Stomach (tissue), 19 donors: ENCODE results near the gene DIAPH2. TPM values are rescaled to one million over a fixed set of nuclear protein-coding genes. Genes with fewer than 3 reads are reported as not detected.

Experiments
- DNase-seq, 2 donors: peaks; one replicate each; pipeline versions ENCODE4 v3.0.0 to v3.0.0-alpha.2; 2013 to 2019
- H3K27ac ChIP-seq, 5 donors: fragments of 200-600 bp in 4 of 5; sonication (generic) in 4 of 5; one replicate each; pipeline ENCODE4 v1.5.1; 2013 to 2019; ENCODE audit warnings: mild to moderate bottlenecking in 1 of 5, moderate library complexity in 1 of 5
- H3K27me3 ChIP-seq, 3 donors: fragments of 200-600 bp; sonication (generic); one replicate each; pipeline ENCODE4 v1.5.1; 2017 to 2019; ENCODE audit warnings: mixed run types in 1 of 3
- H3K36me3 ChIP-seq, 4 donors: fragments of 200-600 bp; sonication (generic); 1 replicate in 3 of 4; 2 replicates in 1 of 4; pipeline ENCODE4 v1.5.1; 2016 to 2019
- H3K4me1 ChIP-seq, 4 donors: fragments of 200-600 bp; sonication (generic); one replicate each; pipeline ENCODE4 v1.5.1; 2016 to 2019
- H3K4me3 ChIP-seq, 4 donors: fragments of 200-600 bp; sonication (generic) in 3 of 4; one replicate each; pipeline ENCODE4 v1.5.1; 2016 to 2019; ENCODE audit warnings: mild to moderate bottlenecking in 1 of 4
- H3K9me3 ChIP-seq, 4 donors: fragments of 200-600 bp; sonication (generic); one replicate each; pipeline ENCODE4 v1.5.1; 2016 to 2019
- CTCF ChIP-seq, 7 experiments: fragments of 450-650 bp in 4 of 7; fragments of 200-600 bp in 3 of 7; sonication (generic) in 3 of 7; IDR thresholded peaks; one replicate each; pipeline ENCODE4 v1.5.1; 2016 to 2019; ENCODE audit warnings: antibody characterized with exemption in 7 of 7, control low read depth in 2 of 7, mild to moderate bottlenecking in 1 of 7
- EP300 ChIP-seq: sonication (generic); formaldehyde crosslinking; IDR thresholded peaks from one replicate; pipeline ENCODE4 v1.6.1; 2017; ENCODE audit warnings: antibody characterized with exemption
- POLR2A ChIP-seq, 4 donors: fragments of 450-650 bp; IDR thresholded peaks; one replicate each; pipeline ENCODE4 v1.6.1; 2016; ENCODE audit warnings: antibody characterized with exemption in 4 of 4, control low read depth in 2 of 4, mild to moderate bottlenecking in 1 of 4, moderate library complexity in 1 of 4
- POLR2AphosphoS5 ChIP-seq, 3 donors: sonication (generic); formaldehyde crosslinking; IDR thresholded peaks; one replicate each; pipeline ENCODE4 v1.6.1; 2016; ENCODE audit warnings: antibody characterized with exemption in 3 of 3
- WGBS, 5 donors: extraction: QIAGEN DNeasy Blood & Tissue Kit in 3 of 5; methylation state at CpG; one replicate each; pipeline versions ENCODE4 v1.1.5 to v1.1.7; 2013 to 2018; 5-methylcytosine and 5-hydroxymethylcytosine counted together
- intact Hi-C: fragments of 100-400 bp; cut with DNase I; formaldehyde crosslinking; loops from one replicate; pipeline ENCODE4 v1.15.1; 2023; ENCODE audit warnings: low total_unique reads
- long read RNA-seq, 10 donors: transcript quantifications; one replicate each; lab custom pipeline, GENCODE V29; 2026
- polyA plus RNA-seq, 3 donors: library from polyadenylated mRNA; stranded (reverse); fragments of 200-250 nt; gene quantifications; one replicate each; pipeline ENCODE4 v1.2.3, GENCODE V29; 2013
- total RNA-seq, 5 donors: library from RNA; depleted of rRNA; stranded (reverse); fragments of >200 nt; gene quantifications; one replicate each; pipeline versions ENCODE4 v1.1.0 to v1.2.3, GENCODE V29; 2014 to 2016
- donor health status: healthy with polysubstance abuse.
- donor health status: Bipolar disorder and iron deficiency.
- donor health status: healthy.

DIAPH2 gene
- total RNA-seq (10 to 100 TPM; 22.9 to 52.5 (median 35.5) TPM), polyA plus RNA-seq (1 to 10 TPM; 5.2 to 8.1 (median 5.6) TPM)
- long read RNA-seq, donor 1 = 0 reads
- long read RNA-seq, donor 2 = 0 reads
- long read RNA-seq, donor 3 = 0 reads
- long read RNA-seq, donor 4 = 0 reads
- long read RNA-seq, donor 5 = 0 reads
- long read RNA-seq, donor 6, full-length matches to known transcripts = 1 of 1 reads
- long read RNA-seq, donor 6, partial matches to known transcripts = 0 of 1 reads
- long read RNA-seq, donor 6, other reads (novel, unspliced or antisense) = 0 of 1 reads
- long read RNA-seq, donor 7 = 0 reads
- long read RNA-seq, donor 8, partial matches to known transcripts = 0 of 1 reads
- long read RNA-seq, donor 8, other reads (novel, unspliced or antisense) = 0 of 1 reads
- long read RNA-seq, donor 9 = 0 reads
- long read RNA-seq, donor 10, partial matches to known transcripts = 0 of 1 reads
- long read RNA-seq, donor 10, other reads (novel, unspliced or antisense) = 0 of 1 reads

GRCh38 chrX:96684339-96685209, at the start of gene DIAPH2:
Gene DIAPH2 (plus strand): TSS chrX:96684842.
- intact Hi-C loops = no loop called here
- Histone ChIP-seq H3K27me3 (peaks cover 0 to 7% (median 0%) of the 10 kb centered on the region in 3 donors), H3K4me3 (peak within 1 kb of the TSS; percentile 56 to 74 (median 67)), H3K9me3 (no peaks in the 10 kb centered on the region), H3K27ac (peak within 1 kb of the TSS; percentile 82 to 92 (median 87)), H3K4me1 (peaks cover 0 to 10% (median 3%) of the 10 kb centered on the region in 4 donors), H3K36me3 (no peaks in the 10 kb centered on the region)
- 0 to 19% (median 1%) methylated on average over 24 to 57 of the region's 57 CpGs for WGBS, 5 donors
- no peak for TF ChIP-seq EP300
- TF ChIP-seq POLR2AphosphoS5 (IDR thresholded peaks at IDR 0.05) = peak; percentile 4 to 67 (median 39)
- TF ChIP-seq POLR2A (IDR thresholded peaks at IDR 0.05) = no peak
- peak in 3 of 7 experiments; percentile 13 to 25 (median 21) for TF ChIP-seq CTCF (IDR thresholded peaks at IDR 0.05)
- peak; percentile 83 to 92 for DNase-seq

GRCh38 chrX:96650023-96650422, 34.6 kb upstream of the DIAPH2 start:
- 61 to 95% (median 80%) methylated on average over 2 of the region's 2 CpGs for WGBS, 5 donors

GRCh38 chrX:96655947-96656623, 28.6 kb upstream of the DIAPH2 start:
- no peak for DNase-seq
- intact Hi-C loops = no loop called here
- 63 to 98% (median 81%) methylated on average over 8 to 20 of the region's 20 CpGs for WGBS, 5 donors
- Histone ChIP-seq H3K27ac (no peak overlapping the region), H3K4me3 (no peak overlapping the region), H3K36me3 (no peaks in the 10 kb centered on the region), H3K4me1 (no peaks in the 10 kb centered on the region), H3K9me3 (peaks cover 0 to 12% (median 4%) of the 10 kb centered on the region in 4 donors), H3K27me3 (no peaks in the 10 kb centered on the region)
- TF ChIP-seq EP300 = no peak
- TF ChIP-seq POLR2AphosphoS5 (IDR thresholded peaks at IDR 0.05) = no peak
- no peak for TF ChIP-seq POLR2A (IDR thresholded peaks at IDR 0.05)
- TF ChIP-seq CTCF (IDR thresholded peaks at IDR 0.05) = no peak

More at GRCh38 chrX:96650023-96650422, 34.6 kb upstream of the DIAPH2 start:
- H3K27ac ChIP-seq = no peak overlapping the region
- no peaks in the 10 kb centered on the region for H3K4me1 ChIP-seq
- TF ChIP-seq POLR2A (IDR thresholded peaks at IDR 0.05) (no peak), CTCF (IDR thresholded peaks at IDR 0.05) (no peak), EP300 (no peak), POLR2AphosphoS5 (IDR thresholded peaks at IDR 0.05) (no peak)
- H3K36me3 ChIP-seq = no peaks in the 10 kb centered on the region
- intact Hi-C loops = no loop called here
- DNase-seq = no peak
- no peaks in the 10 kb centered on the region for H3K27me3 ChIP-seq
- H3K9me3 ChIP-seq = no peaks in the 10 kb centered on the region
- H3K4me3 ChIP-seq = no peak overlapping the region

- TF ChIP-seq POLR2AphosphoS5 (IDR thresholded peaks at IDR 0.05) = no peak
- no peak for TF ChIP-seq CTCF (IDR thresholded peaks at IDR 0.05)
- no peak for TF ChIP-seq POLR2A (IDR thresholded peaks at IDR 0.05)
- no peak for TF ChIP-seq EP300
- no peak for DNase-seq
- WGBS, 5 donors = 81 to 95% (median 91%) methylated on average over 3 to 4 of the region's 4 CpGs
- intact Hi-C loops = no loop called here
- H3K4me1 ChIP-seq = peaks cover 0 to 10% (median 0%) of the 10 kb centered on the region in 4 donors
- H3K36me3 ChIP-seq = no peaks in the 10 kb centered on the region
- no peaks in the 10 kb centered on the region for H3K9me3 ChIP-seq
- peaks cover 0 to 7% (median 0%) of the 10 kb centered on the region in 3 donors for H3K27me3 ChIP-seq
- H3K4me3 ChIP-seq = no peak overlapping the region
- H3K27ac ChIP-seq = no peak overlapping the region
Observed at GRCh38 chrX:96682516-96682915, 2.1 kb upstream of the DIAPH2 start.
